ENCODE results near the gene RERE. TPM values are rescaled to one million over a fixed set of nuclear protein-coding genes. Genes with fewer than 3 reads are reported as not detected.

Gene RERE
- total and polyA plus RNA-seq, 2 experiments from 2014 or later: 148 to 170 TPM

GRCh38 chr1:8438489-8438888, 379.0 kb downstream of the RERE start (continued):
- no peak for TF ChIP-seq ZNF462 (CRISPR knock-in tag; IDR thresholded peaks at IDR 0.05)
- no peak for TF ChIP-seq REST (IDR thresholded peaks at IDR 0.05; ENCODE audit: unreplicated experiment)
- no peak for TF ChIP-seq CREB1 (CRISPR knock-in tag; IDR thresholded peaks at IDR 0.05; ENCODE audit: low read depth)
- TF ChIP-seq ZNF114 (CRISPR knock-in tag; IDR thresholded peaks at IDR 0.05): no peak
- TF ChIP-seq POLR2AphosphoS5 (IDR thresholded peaks at IDR 0.05; ENCODE audit: low read depth): no peak
- no peak for TF ChIP-seq EZH2phosphoT487 (IDR thresholded peaks at IDR 0.05; ENCODE audit: unreplicated experiment)
- TF ChIP-seq ZNF331 (CRISPR knock-in tag; IDR thresholded peaks at IDR 0.05; ENCODE audit: low read depth): no peak
